Stimulated activated naive B cell treated with anti-CD40 and anti-IgM and Interleukin-4, amounts not matched to agents 10 μg/mL and 1 μg/mL and 100 μg/mL, for 72 hours (primary cell): Measurements from ENCODE around the gene RGS6.

Source experiments
- ATAC-seq, 2 donors: fragments of 150-1000 bp; cut with Tn5 transposase; replicated peaks; 2 replicates each; pipeline ENCODE4 v1.10.0; 2021; ENCODE audit warnings: moderate library complexity in 1 of 2
- DNase-seq: peaks from one replicate; pipeline ENCODE4 v3.0.0; 2021
- H3K27ac Mint-ChIP-seq: one replicate; pipeline ENCODE4 v1.8.0; 2022; ENCODE audit warnings: mild to moderate bottlenecking, mixed read lengths
- H3K27me3 Mint-ChIP-seq, 2 donors: one replicate each; pipeline ENCODE4 v1.8.0; 2022; ENCODE audit warnings: mixed read lengths in 2 of 2
- H3K36me3 Mint-ChIP-seq, 2 donors: one replicate each; pipeline ENCODE4 v1.8.0; 2022; ENCODE audit warnings: mixed read lengths in 2 of 2, mild to moderate bottlenecking in 1 of 2
- H3K4me1 Mint-ChIP-seq, 2 donors: one replicate each; pipeline ENCODE4 v1.8.0; 2022; ENCODE audit warnings: mixed read lengths in 2 of 2, mild to moderate bottlenecking in 1 of 2
- H3K4me3 Mint-ChIP-seq, 2 donors: one replicate each; pipeline ENCODE4 v1.8.0; 2022; ENCODE audit warnings: mild to moderate bottlenecking in 2 of 2, mixed read lengths in 2 of 2, moderate library complexity in 1 of 2
- H3K9me3 Mint-ChIP-seq, 2 donors: one replicate each; pipeline ENCODE4 v1.8.0; 2022; ENCODE audit warnings: mixed read lengths in 2 of 2, mild to moderate bottlenecking in 1 of 2

The RGS6 gene

GRCh38 chr14:72292689-72293024 lies 360.4 kb downstream of the RGS6 start:
- H3K36me3 Mint-ChIP-seq: no peaks in the 10 kb centered on the region
- H3K27me3 Mint-ChIP-seq: peaks cover 28 to 39% of the 10 kb centered on the region in 2 donors
- H3K4me1 Mint-ChIP-seq: no peaks in the 10 kb centered on the region
- no peak overlapping the region for H3K4me3 Mint-ChIP-seq
- DNase-seq (no peak), ATAC-seq (peak in 1 of 2 donors; percentile 25)
- H3K9me3 Mint-ChIP-seq: peaks cover 0 to 4% of the 10 kb centered on the region in 2 donors
- no peak overlapping the region for H3K27ac Mint-ChIP-seq

DNA sequence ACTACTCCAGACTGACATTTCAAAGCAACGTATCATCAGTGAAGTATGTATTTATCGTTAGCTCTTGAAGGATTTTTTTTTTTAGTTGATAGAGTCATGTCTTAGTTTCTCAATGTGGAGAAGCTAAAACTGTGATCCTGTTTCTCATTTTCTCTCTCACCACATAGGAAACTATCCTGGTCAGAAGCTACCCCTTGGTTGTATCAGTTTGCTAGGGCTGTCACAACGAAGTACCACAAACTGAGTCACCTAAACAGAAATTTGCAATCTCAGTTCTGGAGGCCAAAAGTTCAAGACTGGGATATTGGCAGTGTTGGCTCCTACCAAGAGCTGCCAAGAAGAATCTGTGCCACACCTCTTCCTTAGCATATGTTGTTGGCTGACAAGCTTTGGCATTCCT lies 369.1 kb downstream of the RGS6 start:
- Mint-ChIP-seq H3K9me3 (peaks cover 15 to 18% of the 10 kb centered on the region in 2 donors), H3K36me3 (peaks cover 3% of the 10 kb centered on the region in 2 donors), H3K27me3 (peaks cover 43 to 50% of the 10 kb centered on the region in 2 donors), H3K4me3 (no peak overlapping the region), H3K27ac (no peak overlapping the region), H3K4me1 (no peaks in the 10 kb centered on the region)
- no peak for ATAC-seq
- DNase-seq: no peak

- peaks cover 17 to 18% of the 10 kb centered on the region in 2 donors for H3K9me3 Mint-ChIP-seq
Observed at GRCh38 chr14:72303930-72304329, 371.7 kb downstream of the RGS6 start.

GRCh38 chr14:72305561-72305960 lies 373.3 kb downstream of the RGS6 start:
- ATAC-seq (no peak), DNase-seq (no peak)
- Mint-ChIP-seq H3K27ac (no peak overlapping the region), H3K27me3 (peaks cover 60% of the 10 kb centered on the region in 2 donors), H3K4me1 (no peaks in the 10 kb centered on the region), H3K36me3 (peaks cover 3% of the 10 kb centered on the region in 2 donors), H3K4me3 (no peak overlapping the region), H3K9me3 (peaks cover 17 to 18% of the 10 kb centered on the region in 2 donors)

More at GRCh38 chr14:72303930-72304329, 371.7 kb downstream of the RGS6 start:
- DNase-seq (no peak), ATAC-seq (no peak)
- peaks cover 3% of the 10 kb centered on the region in 2 donors for H3K36me3 Mint-ChIP-seq
- H3K4me3 Mint-ChIP-seq: no peak overlapping the region
- no peaks in the 10 kb centered on the region for H3K4me1 Mint-ChIP-seq
- no peak overlapping the region for H3K27ac Mint-ChIP-seq
- peaks cover 55 to 63% of the 10 kb centered on the region in 2 donors for H3K27me3 Mint-ChIP-seq

- Mint-ChIP-seq H3K27me3 (peaks cover 46 to 51% of the 10 kb centered on the region in 2 donors), H3K27ac (no peak overlapping the region), H3K9me3 (peaks cover 9 to 11% of the 10 kb centered on the region in 2 donors), H3K36me3 (peaks cover 3% of the 10 kb centered on the region in 2 donors), H3K4me3 (no peak overlapping the region), H3K4me1 (no peaks in the 10 kb centered on the region)
- DNase-seq: no peak
- ATAC-seq: no peak
Observed at GRCh38 chr14:72308967-72309485, 376.8 kb downstream of the RGS6 start.

DNA sequence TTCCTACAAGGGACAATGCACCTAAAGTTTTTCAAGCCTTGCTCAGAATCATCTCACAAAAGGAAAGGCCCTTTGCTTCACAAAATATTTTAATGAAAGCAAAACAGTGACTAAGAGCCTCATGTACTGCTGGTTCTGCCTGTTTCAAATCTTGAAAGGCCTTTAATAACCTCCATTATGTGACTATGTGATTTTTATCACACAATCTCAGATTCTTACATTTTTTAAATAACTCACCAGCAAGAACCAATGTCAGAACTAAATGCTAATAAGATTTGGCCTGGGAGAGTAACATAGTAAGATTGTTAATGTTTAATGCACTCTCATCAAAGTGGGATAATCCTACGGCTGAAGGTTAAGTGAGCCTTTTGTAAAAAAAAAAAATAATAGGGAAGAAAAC lies 378.9 kb downstream of the RGS6 start:
- Mint-ChIP-seq H3K27me3 (peaks cover 42 to 43% of the 10 kb centered on the region in 2 donors), H3K36me3 (peaks cover 0 to under 1% of the 10 kb centered on the region in 2 donors), H3K27ac (no peak overlapping the region), H3K9me3 (peaks cover 4 to 5% of the 10 kb centered on the region in 2 donors), H3K4me1 (peaks cover 3 to 7% of the 10 kb centered on the region in 2 donors), H3K4me3 (no peak overlapping the region)
- DNase-seq (no peak), ATAC-seq (no peak)

DNA sequence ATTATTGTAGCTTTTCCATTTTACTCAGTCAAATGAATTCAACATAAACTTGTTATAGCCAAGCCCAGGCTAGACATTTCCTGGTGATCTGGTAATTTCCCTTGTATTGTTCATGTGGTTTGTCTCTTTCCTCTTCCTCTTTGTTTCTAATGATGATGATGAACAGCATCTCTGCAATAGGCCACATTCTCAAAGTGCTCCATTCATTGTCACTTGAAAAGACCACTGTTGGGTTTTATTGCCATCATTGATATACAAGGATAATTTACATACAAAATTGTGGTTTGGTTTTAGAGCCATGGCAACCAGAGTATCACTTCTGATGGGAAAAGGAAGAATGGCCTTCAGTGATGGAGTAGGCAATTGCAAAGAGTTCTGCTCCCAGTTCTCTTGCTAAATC lies 379.3 kb downstream of the RGS6 start:
- peaks cover 3 to 7% of the 10 kb centered on the region in 2 donors for H3K4me1 Mint-ChIP-seq
- no peaks in the 10 kb centered on the region for H3K36me3 Mint-ChIP-seq
- no peak overlapping the region for H3K27ac Mint-ChIP-seq
- no peak overlapping the region for H3K4me3 Mint-ChIP-seq
- DNase-seq (no peak), ATAC-seq (no peak)
- H3K27me3 Mint-ChIP-seq: peaks cover 38 to 39% of the 10 kb centered on the region in 2 donors
- H3K9me3 Mint-ChIP-seq: peaks cover 1 to 2% of the 10 kb centered on the region in 2 donors

DNA sequence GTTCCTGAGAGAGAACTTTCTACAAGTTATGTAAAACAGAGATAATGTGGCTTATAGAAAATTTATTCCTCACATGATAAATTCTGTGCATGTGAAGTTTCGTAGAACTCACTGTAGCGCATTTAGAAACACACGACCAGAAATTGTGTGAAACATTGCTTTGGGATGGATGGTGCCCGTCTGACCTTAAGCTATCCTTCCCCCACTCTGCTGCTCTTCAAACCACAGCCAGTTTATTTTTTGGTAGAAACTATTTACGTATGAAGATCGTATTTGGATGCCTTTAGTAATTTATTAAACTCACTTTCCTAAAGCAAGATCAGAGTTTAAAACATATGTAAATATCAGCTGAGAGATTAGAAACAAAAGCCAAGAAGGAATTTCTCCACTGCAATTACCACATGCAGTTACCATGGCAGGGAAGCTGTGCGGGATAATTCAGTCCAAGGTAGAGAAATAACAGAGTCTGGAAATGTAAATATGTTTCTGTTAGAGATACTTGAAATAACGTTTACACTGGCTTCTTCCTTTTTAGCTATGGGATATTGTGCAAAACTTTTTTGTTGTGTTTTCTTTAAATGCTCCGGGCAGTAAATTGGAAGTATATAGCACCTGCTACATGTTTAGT lies 382.7 kb downstream of the RGS6 start:
- H3K27ac Mint-ChIP-seq: no peak overlapping the region
- no peak for ATAC-seq
- H3K36me3 Mint-ChIP-seq: no peaks in the 10 kb centered on the region
- no peak for DNase-seq
- no peak overlapping the region for H3K4me3 Mint-ChIP-seq
- H3K4me1 Mint-ChIP-seq: peaks cover 3 to 7% of the 10 kb centered on the region in 2 donors
- H3K9me3 Mint-ChIP-seq: peaks cover 0 to 2% of the 10 kb centered on the region in 2 donors
- peaks cover 41 to 48% of the 10 kb centered on the region in 2 donors for H3K27me3 Mint-ChIP-seq

GRCh38 chr14:72315714-72316113 lies 383.5 kb downstream of the RGS6 start:
- ATAC-seq: peak; percentile 91 to 96

DNA sequence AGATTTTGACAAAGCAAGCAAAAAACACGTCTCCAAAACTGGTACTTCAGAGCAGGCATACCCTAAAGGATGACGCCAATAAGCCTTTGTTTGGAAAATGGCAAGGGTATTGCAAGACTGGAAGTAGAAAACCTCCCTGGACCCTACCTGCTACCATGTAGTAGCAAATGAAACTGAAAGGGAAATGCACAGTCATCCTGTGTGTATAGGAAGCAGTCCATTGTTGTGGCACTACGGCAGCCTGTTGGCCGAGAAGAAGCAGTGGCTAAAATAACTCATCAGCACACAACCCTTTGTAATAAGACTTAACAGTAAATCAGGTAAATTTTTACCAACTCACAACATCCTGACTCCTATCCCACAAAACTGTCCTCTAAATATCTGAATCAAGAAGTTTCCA lies 386.4 kb downstream of the RGS6 start:
- H3K27ac Mint-ChIP-seq: no peak overlapping the region
- H3K36me3 Mint-ChIP-seq: no peaks in the 10 kb centered on the region
- H3K4me3 Mint-ChIP-seq: no peak overlapping the region
- ATAC-seq (peak; percentile 36 to 61), DNase-seq (no peak)
- peaks cover 0 to 2% of the 10 kb centered on the region in 2 donors for H3K9me3 Mint-ChIP-seq
- H3K4me1 Mint-ChIP-seq: peaks cover 3 to 7% of the 10 kb centered on the region in 2 donors
- peaks cover 28 to 40% of the 10 kb centered on the region in 2 donors for H3K27me3 Mint-ChIP-seq

More at GRCh38 chr14:72315714-72316113, 383.5 kb downstream of the RGS6 start:
- DNase-seq: peak; percentile 34
- peaks cover 0 to 2% of the 10 kb centered on the region in 2 donors for H3K9me3 Mint-ChIP-seq
- H3K36me3 Mint-ChIP-seq: no peaks in the 10 kb centered on the region
- H3K27ac Mint-ChIP-seq: no peak overlapping the region
- H3K4me1 Mint-ChIP-seq: peaks cover 3 to 7% of the 10 kb centered on the region in 2 donors
- H3K4me3 Mint-ChIP-seq: no peak overlapping the region
- H3K27me3 Mint-ChIP-seq: peaks cover 38 to 48% of the 10 kb centered on the region in 2 donors

DNA sequence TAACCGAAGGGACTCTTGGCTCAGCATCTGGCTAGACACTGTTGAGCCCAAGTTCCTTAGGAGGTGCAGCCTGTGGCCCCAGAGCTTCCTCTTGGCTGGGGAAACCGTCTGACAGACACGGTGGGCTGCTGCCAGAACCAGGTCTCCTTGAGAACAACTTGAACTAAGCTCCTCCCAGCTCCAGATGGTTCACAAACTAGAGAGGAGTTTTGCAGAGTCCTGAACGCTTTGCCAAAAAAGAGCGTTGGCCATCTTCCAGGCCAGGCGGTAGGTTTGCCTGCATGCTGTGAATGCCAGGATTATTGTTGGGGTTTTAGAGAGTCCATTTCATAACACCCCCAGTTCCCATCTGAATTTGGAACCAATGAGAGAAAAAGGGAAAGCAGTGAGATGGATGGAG lies 399.8 kb downstream of the RGS6 start:
- Mint-ChIP-seq H3K4me1 (peaks cover 0 to 2% of the 10 kb centered on the region in 2 donors), H3K27ac (no peak overlapping the region), H3K36me3 (no peaks in the 10 kb centered on the region), H3K9me3 (peaks cover 5 to 6% of the 10 kb centered on the region in 2 donors), H3K27me3 (peaks cover 35 to 39% of the 10 kb centered on the region in 2 donors), H3K4me3 (no peak overlapping the region)
- DNase-seq: no peak
- no peak for ATAC-seq

GRCh38 chr14:72332871-72333270 lies 400.6 kb downstream of the RGS6 start:
- H3K27ac Mint-ChIP-seq: no peak overlapping the region
- DNase-seq: no peak
- peaks cover 36 to 39% of the 10 kb centered on the region in 2 donors for H3K27me3 Mint-ChIP-seq
- H3K4me1 Mint-ChIP-seq: peaks cover 0 to 2% of the 10 kb centered on the region in 2 donors
- H3K4me3 Mint-ChIP-seq: no peak overlapping the region
- peaks cover 5 to 6% of the 10 kb centered on the region in 2 donors for H3K9me3 Mint-ChIP-seq
- no peak for ATAC-seq
- no peaks in the 10 kb centered on the region for H3K36me3 Mint-ChIP-seq

DNA sequence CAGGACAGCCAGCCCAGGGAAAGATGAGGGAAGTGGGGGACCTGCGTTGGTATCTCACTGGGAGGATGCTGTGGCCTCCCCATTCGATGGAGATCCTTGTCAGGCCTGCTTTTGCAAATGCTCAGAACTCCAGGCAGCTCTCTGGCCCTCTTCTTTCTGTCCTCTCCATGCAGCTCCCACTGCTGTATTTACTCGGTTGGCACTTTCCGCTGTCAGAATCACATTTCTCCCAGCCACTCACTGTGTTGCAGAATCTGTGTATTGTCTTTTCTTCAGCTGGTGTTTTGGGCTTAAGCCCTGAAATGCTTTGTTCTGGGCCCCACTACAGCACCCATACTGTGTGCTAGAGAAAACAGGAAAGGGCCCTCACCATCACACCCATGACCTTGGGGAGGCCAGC lies 401.1 kb downstream of the RGS6 start:
- DNase-seq: no peak
- H3K9me3 Mint-ChIP-seq: peaks cover 2 to 6% of the 10 kb centered on the region in 2 donors

DNA sequence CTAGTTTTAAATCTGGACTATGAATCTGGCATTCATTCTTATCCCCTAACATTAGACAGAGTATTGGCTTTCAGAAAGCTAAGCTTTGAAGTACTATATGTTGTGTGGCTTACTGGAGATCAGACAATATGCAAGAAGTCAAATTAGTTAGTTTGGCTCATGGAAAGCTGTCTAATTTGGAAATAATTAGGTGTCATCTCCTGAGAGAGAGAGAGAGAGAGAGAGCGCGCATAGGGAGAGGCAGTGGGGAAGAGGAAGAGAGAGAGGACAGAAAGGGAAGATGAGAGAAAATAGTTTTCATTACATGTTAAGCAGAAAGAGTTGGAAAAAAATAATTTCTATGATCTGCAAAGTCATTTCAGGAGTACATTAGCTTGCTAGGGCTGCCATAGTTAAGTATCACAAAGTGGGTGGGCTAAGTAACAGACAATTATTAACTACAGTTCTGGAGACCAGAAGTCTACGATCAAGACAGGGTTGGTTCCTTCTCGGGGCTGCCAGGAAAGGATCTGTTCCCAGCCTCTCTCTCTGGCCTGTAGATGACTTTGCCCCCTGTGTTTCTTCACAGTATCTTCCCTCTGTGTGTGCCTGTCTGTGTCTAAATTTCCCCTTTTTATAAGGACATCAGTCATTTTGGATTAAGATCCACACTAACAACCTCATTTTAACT lies 404.2 kb downstream of the RGS6 start:
- Mint-ChIP-seq H3K36me3 (peaks cover 0 to 1% of the 10 kb centered on the region in 2 donors), H3K4me3 (no peak overlapping the region), H3K9me3 (peaks cover 0 to 4% of the 10 kb centered on the region in 2 donors), H3K4me1 (peaks cover 0 to 1% of the 10 kb centered on the region in 2 donors), H3K27me3 (peaks cover 41 to 48% of the 10 kb centered on the region in 2 donors), H3K27ac (no peak overlapping the region)
- ATAC-seq: peak; percentile 31 to 45
- DNase-seq: no peak

More for the DNA sequence above, 401.1 kb downstream of the RGS6 start:
- no peak for ATAC-seq
- Mint-ChIP-seq H3K27ac (no peak overlapping the region), H3K4me3 (no peak overlapping the region), H3K36me3 (peaks cover 0 to 1% of the 10 kb centered on the region in 2 donors), H3K4me1 (peaks cover 0 to 2% of the 10 kb centered on the region in 2 donors), H3K27me3 (peaks cover 35 to 37% of the 10 kb centered on the region in 2 donors)
